ENCODE results near the gene AIFM3. TPM values are rescaled to one million over a fixed set of nuclear protein-coding genes. Genes with fewer than 3 reads are reported as not detected.

Gene AIFM3
- total and polyA plus RNA-seq, 2 of the 13 experiments (the other 11 are each of a cell fraction or from before 2014, with no cell fraction given): 9.0 to 15.3 TPM

GRCh38 chr22:20981787-20982562 is 14.9 kb downstream of the AIFM3 start, which contains the start of gene LZTR1 (continued):
- 0 out of 2 replicates have a peak, but pooled peaks have one; percentile 89 for TF ChIP-seq ZNF674 (CRISPR knock-in tag; IDR thresholded peaks at IDR 0.05; ENCODE audit: low read depth)
- TF ChIP-seq ZNF552 (CRISPR knock-in tag; IDR thresholded peaks at IDR 0.05; ENCODE audit: borderline replicate concordance): 0 out of 2 replicates have a peak, but pooled peaks have one; percentile 46
- no peak for TF ChIP-seq GTF2F1 (IDR thresholded peaks at IDR 0.05; ENCODE audit: low read length)
- peak; percentile 29; the same call in 1 of the 2 replicates for TF ChIP-seq ZMYM3 (CRISPR knock-in tag; IDR thresholded peaks at IDR 0.05)
- TF ChIP-seq, protein P1, sequence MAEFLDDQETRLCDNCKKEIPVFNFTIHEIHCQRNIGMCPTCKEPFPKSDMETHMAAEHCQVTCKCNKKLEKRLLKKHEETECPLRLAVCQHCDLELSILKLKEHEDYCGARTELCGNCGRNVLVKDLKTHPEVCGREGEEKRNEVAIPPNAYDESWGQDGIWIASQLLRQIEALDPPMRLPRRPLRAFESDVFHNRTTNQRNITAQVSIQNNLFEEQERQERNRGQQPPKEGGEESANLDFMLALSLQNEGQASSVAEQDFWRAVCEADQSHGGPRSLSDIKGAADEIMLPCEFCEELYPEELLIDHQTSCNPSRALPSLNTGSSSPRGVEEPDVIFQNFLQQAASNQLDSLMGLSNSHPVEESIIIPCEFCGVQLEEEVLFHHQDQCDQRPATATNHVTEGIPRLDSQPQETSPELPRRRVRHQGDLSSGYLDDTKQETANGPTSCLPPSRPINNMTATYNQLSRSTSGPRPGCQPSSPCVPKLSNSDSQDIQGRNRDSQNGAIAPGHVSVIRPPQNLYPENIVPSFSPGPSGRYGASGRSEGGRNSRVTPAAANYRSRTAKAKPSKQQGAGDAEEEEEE (CRISPR knock-in tag; IDR thresholded peaks at IDR 0.05; ENCODE audit: borderline replicate concordance): no peak
- TF ChIP-seq ZNF18 (CRISPR knock-in tag; IDR thresholded peaks at IDR 0.05; ENCODE audit: insufficient replicate concordance): peak; percentile 94
- peak; percentile 61 for TF ChIP-seq MED8 (CRISPR knock-in tag; IDR thresholded peaks at IDR 0.05; ENCODE audit: insufficient replicate concordance)
- no peak for TF ChIP-seq KAT2B (IDR thresholded peaks at IDR 0.05; ENCODE audit: borderline replicate concordance, low read depth, low read length)
- TF ChIP-seq ETV5 (CRISPR knock-in tag; IDR thresholded peaks at IDR 0.05; ENCODE audit: borderline replicate concordance): peak; percentile 84
- no peak for TF ChIP-seq ZNF841 (CRISPR knock-in tag; IDR thresholded peaks at IDR 0.05; ENCODE audit: borderline replicate concordance)
- TF ChIP-seq, protein P2, sequence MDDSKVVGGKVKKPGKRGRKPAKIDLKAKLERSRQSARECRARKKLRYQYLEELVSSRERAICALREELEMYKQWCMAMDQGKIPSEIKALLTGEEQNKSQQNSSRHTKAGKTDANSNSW (CRISPR knock-in tag; IDR thresholded peaks at IDR 0.05; ENCODE audit: borderline replicate concordance): peak; percentile 84; the same call in 1 of the 2 replicates
- 0 out of 2 replicates have a peak, but pooled peaks have one; percentile 13 for TF ChIP-seq FOXK1 (CRISPR knock-in tag; IDR thresholded peaks at IDR 0.05; ENCODE audit: borderline replicate concordance, low read depth)
- TF ChIP-seq, protein P3, sequence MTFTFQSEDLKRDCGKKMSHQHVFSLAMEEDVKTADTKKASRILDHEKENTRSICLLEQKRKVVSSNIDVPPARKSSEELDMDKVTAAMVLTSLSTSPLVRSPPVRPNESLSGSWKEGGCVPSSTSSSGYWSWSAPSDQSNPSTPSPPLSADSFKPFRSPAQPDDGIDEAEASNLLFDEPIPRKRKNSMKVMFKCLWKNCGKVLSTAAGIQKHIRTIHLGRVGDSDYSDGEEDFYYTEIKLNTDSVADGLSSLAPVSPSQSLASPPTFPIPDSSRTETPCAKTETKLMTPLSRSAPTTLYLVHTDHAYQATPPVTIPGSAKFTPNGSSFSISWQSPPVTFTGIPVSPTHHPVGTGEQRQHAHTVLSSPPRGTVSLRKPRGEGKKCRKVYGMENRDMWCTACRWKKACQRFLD (CRISPR knock-in tag; IDR thresholded peaks at IDR 0.05; ENCODE audit: borderline replicate concordance): peak; percentile 97
- TF ChIP-seq ZNF354B (CRISPR knock-in tag; IDR thresholded peaks at IDR 0.05): peak; percentile 63; the same call in 1 of the 2 replicates
- TF ChIP-seq ZNF275 (CRISPR knock-in tag; IDR thresholded peaks at IDR 0.05; ENCODE audit: borderline replicate concordance): peak; percentile 96
- TF ChIP-seq KAT8 (CRISPR knock-in tag; IDR thresholded peaks at IDR 0.05): peak; percentile 93
- TF ChIP-seq KDM3A (CRISPR knock-in tag; IDR thresholded peaks at IDR 0.05; ENCODE audit: low read depth): peak; percentile 48; the same call in 1 of the 2 replicates
- no peak; the same call in 1 of the 2 replicates for TF ChIP-seq ZNF329 (CRISPR knock-in tag; IDR thresholded peaks at IDR 0.05; ENCODE audit: low read depth)
- TF ChIP-seq ZNF230 (CRISPR knock-in tag; IDR thresholded peaks at IDR 0.05): peak; percentile 98
- TF ChIP-seq KLF12 (CRISPR knock-in tag; IDR thresholded peaks at IDR 0.05; ENCODE audit: borderline replicate concordance): peak; percentile 90
- TF ChIP-seq IKZF5 (CRISPR knock-in tag; IDR thresholded peaks at IDR 0.05): peak; percentile 64
